Right cardiac atrium (tissue), 5 donors: ENCODE measurements around the gene DIP2C. TPM values are rescaled to one million over a fixed set of nuclear protein-coding genes. Genes with fewer than 3 reads are reported as not detected.

Experiments used
- ATAC-seq, 2 donors: fragments of 200-7000 bp; cut with Tn5 transposase; one replicate each; pipeline versions ENCODE4 v1.8.0 to v1.9.1; 2020; ENCODE audit warnings: moderate library complexity in 2 of 2, mild to moderate bottlenecking in 1 of 2
- DNase-seq, 3 donors: peaks; one replicate each; pipeline ENCODE4 v3.0.0-alpha.2; 2020
- H3K27ac ChIP-seq: one replicate; pipeline ENCODE4 v1.5.1; 2013; ENCODE audit warnings: mild to moderate bottlenecking, low read length, control low read depth, moderate library complexity
- H3K27me3 ChIP-seq: one replicate; pipeline ENCODE4 v1.6.1; 2013; ENCODE audit not compliant: control insufficient read depth, insufficient read depth
- H3K4me1 ChIP-seq: one replicate; pipeline ENCODE4 v1.6.1; 2013; ENCODE audit warnings: low read length; ENCODE audit not compliant: control insufficient read depth, insufficient read depth
- H3K4me3 ChIP-seq: one replicate; pipeline ENCODE4 v1.5.1; 2013; ENCODE audit warnings: low read length, control low read depth
- H3K9me3 ChIP-seq: one replicate; pipeline ENCODE4 v1.6.1; 2013; ENCODE audit warnings: low read length; ENCODE audit not compliant: control insufficient read depth
- WGBS: extraction: QIAGEN DNeasy Blood & Tissue Kit; methylation state at CpG from one replicate; pipeline ENCODE4 v1.1.7; 2013; 5-methylcytosine and 5-hydroxymethylcytosine counted together
- intact Hi-C, 4 donors: fragments of 100-400 bp; cut with DNase I; formaldehyde crosslinking; loops; one replicate each; pipeline versions ENCODE4 v1.11.0 to v1.14.0; 2022 to 2023
- polyA plus RNA-seq: library from polyadenylated mRNA; stranded (reverse); fragments of 200-250 nt; gene quantifications from one replicate; pipeline ENCODE4 v1.2.3, GENCODE V29; 2013
- total RNA-seq, 4 donors: library from RNA; stranded (reverse); fragmentation: NEBNext Ultra II Directional; extraction: Animal tissue kit (Norgen Biotek cat#: 25700); gene quantifications; one replicate each; pipeline ENCODE4 v1.2.1, GENCODE V29; 2021
- donor health status: healthy with polysubstance abuse.
- donor health status: DM: no; HTN: yes; CAD: no.
- donor health status: DM: no; HTN: no; CAD: no.
- donor health status: DM: no; HTN: yes; CAD: no; lungs with severe emphysema.
- donor health status: DM: yes; HTN: yes; CAD: no.

DIP2C gene
- total and polyA plus RNA-seq, 5 donors: 7.9 to 31.5 (median 25.5) TPM

- H3K27ac ChIP-seq: no peak overlapping the region
- 91% methylated on average over 4 of the region's 4 CpGs for WGBS
- no peaks in the 10 kb centered on the region for H3K9me3 ChIP-seq
- intact Hi-C loops: no loop called here
- H3K4me3 ChIP-seq: no peak overlapping the region
- DNase-seq (no peak), ATAC-seq (no peak)
- H3K27me3 ChIP-seq: no peaks in the 10 kb centered on the region
- peaks cover 2% of the 10 kb centered on the region for H3K4me1 ChIP-seq
These were observed 13.9 kb downstream of the DIP2C start for GRCh38 chr10:675532-675931.

GRCh38 chr10:673492-673891 lies 16.0 kb downstream of the DIP2C start:
- intact Hi-C loops: no loop called here
- WGBS: 74% methylated on average over 9 of the region's 9 CpGs
- ATAC-seq (no peak), DNase-seq (no peak)
- Histone ChIP-seq H3K27ac (no peak overlapping the region), H3K4me1 (no peaks in the 10 kb centered on the region), H3K27me3 (no peaks in the 10 kb centered on the region), H3K4me3 (no peak overlapping the region), H3K9me3 (no peaks in the 10 kb centered on the region)

GRCh38 chr10:672992-673391 lies 16.5 kb downstream of the DIP2C start:
- no peaks in the 10 kb centered on the region for H3K27me3 ChIP-seq
- WGBS: 82% methylated on average over 5 of the region's 5 CpGs
- no peak for DNase-seq
- H3K4me3 ChIP-seq: no peak overlapping the region
- intact Hi-C loops: no loop called here
- ATAC-seq: no peak
- H3K4me1 ChIP-seq: no peaks in the 10 kb centered on the region
- no peaks in the 10 kb centered on the region for H3K9me3 ChIP-seq
- no peak overlapping the region for H3K27ac ChIP-seq

- 96% methylated on average over 24 of the region's 24 CpGs for WGBS
- Histone ChIP-seq H3K4me1 (no peaks in the 10 kb centered on the region), H3K9me3 (no peaks in the 10 kb centered on the region), H3K27ac (no peak overlapping the region), H3K27me3 (no peaks in the 10 kb centered on the region), H3K4me3 (no peak overlapping the region)
- DNase-seq (no peak), ATAC-seq (no peak)
- intact Hi-C loops: no loop called here
These were observed 17.3 kb downstream of the DIP2C start for GRCh38 chr10:672203-672602.

- Histone ChIP-seq H3K9me3 (no peaks in the 10 kb centered on the region), H3K4me1 (no peaks in the 10 kb centered on the region), H3K27me3 (no peaks in the 10 kb centered on the region), H3K27ac (no peak overlapping the region), H3K4me3 (no peak overlapping the region)
- intact Hi-C loops: no loop called here
- no peak for DNase-seq
- ATAC-seq: no peak
- WGBS: 91% methylated on average over 26 of the region's 26 CpGs
These were observed 18.5 kb downstream of the DIP2C start for GRCh38 chr10:670990-671389.

- Histone ChIP-seq H3K9me3 (no peaks in the 10 kb centered on the region), H3K4me3 (no peak overlapping the region), H3K27me3 (no peaks in the 10 kb centered on the region), H3K4me1 (no peaks in the 10 kb centered on the region), H3K27ac (no peak overlapping the region)
- 89% methylated on average over 19 of the region's 19 CpGs for WGBS
- DNase-seq: no peak
- intact Hi-C loops: no loop called here
- no peak for ATAC-seq
These were observed 19.4 kb downstream of the DIP2C start for GRCh38 chr10:670038-670437.

GRCh38 chr10:668786-669485 lies 20.5 kb downstream of the DIP2C start:
- H3K27ac ChIP-seq: no peak overlapping the region
- DNase-seq (no peak), ATAC-seq (no peak)
- peaks cover under 1% of the 10 kb centered on the region for H3K4me1 ChIP-seq
- no peak overlapping the region for H3K4me3 ChIP-seq
- WGBS: 85% methylated on average over 17 of the region's 17 CpGs
- no peaks in the 10 kb centered on the region for H3K9me3 ChIP-seq
- no peaks in the 10 kb centered on the region for H3K27me3 ChIP-seq
- intact Hi-C loops: no loop called here

GRCh38 chr10:667602-668143 lies 21.8 kb downstream of the DIP2C start:
- H3K4me1 ChIP-seq: peaks cover 5% of the 10 kb centered on the region
- ATAC-seq: no peak

GRCh38 chr10:667096-667495 lies 22.4 kb downstream of the DIP2C start:
- Histone ChIP-seq H3K4me3 (no peak overlapping the region), H3K27me3 (no peaks in the 10 kb centered on the region), H3K27ac (no peak overlapping the region), H3K4me1 (peaks cover 6% of the 10 kb centered on the region), H3K9me3 (no peaks in the 10 kb centered on the region)
- DNase-seq (peak in 1 of 3 donors; percentile 28), ATAC-seq (no peak)
- 84% methylated on average over 15 of the region's 15 CpGs for WGBS
- intact Hi-C loops: no loop called here

More at GRCh38 chr10:667602-668143, 21.8 kb downstream of the DIP2C start:
- Histone ChIP-seq H3K27me3 (no peaks in the 10 kb centered on the region), H3K9me3 (no peaks in the 10 kb centered on the region), H3K27ac (no peak overlapping the region), H3K4me3 (no peak overlapping the region)
- intact Hi-C loops: no loop called here
- DNase-seq: no peak
- WGBS: 97% methylated on average over 7 of the region's 7 CpGs

GRCh38 chr10:666237-667012 lies 23.0 kb downstream of the DIP2C start:
- peak in 1 of 2 donors; percentile 25 for ATAC-seq
- H3K27ac ChIP-seq: no peak overlapping the region
- DNase-seq: peak in 1 of 3 donors; percentile 60
- H3K4me1 ChIP-seq: peaks cover 6% of the 10 kb centered on the region
- intact Hi-C loops: no loop called here
- 84% methylated on average over 37 of the region's 37 CpGs for WGBS
- H3K9me3 ChIP-seq: no peaks in the 10 kb centered on the region
- H3K27me3 ChIP-seq: no peaks in the 10 kb centered on the region
- no peak overlapping the region for H3K4me3 ChIP-seq

GRCh38 chr10:665579-666091 lies 23.8 kb downstream of the DIP2C start:
- Histone ChIP-seq H3K9me3 (no peaks in the 10 kb centered on the region), H3K27ac (no peak overlapping the region), H3K4me3 (peak overlapping the region; percentile 22), H3K27me3 (no peaks in the 10 kb centered on the region), H3K4me1 (peaks cover 10% of the 10 kb centered on the region)
- ATAC-seq (peak; percentile 65 to 76), DNase-seq (peak; percentile 74 to 87 (median 79))
- WGBS: 47% methylated on average over 30 of the region's 30 CpGs
- intact Hi-C loops: no loop called here
